Vagina (tissue), 2 donors: Measurements from ENCODE around the gene ANKRD24. TPM values are rescaled to one million over a fixed set of nuclear protein-coding genes. Genes with fewer than 3 reads are reported as not detected.

ENCODE experiments used
- DNase-seq, 2 donors: peaks; one replicate each; pipeline ENCODE4 v3.0.0-alpha.2; 2017; ENCODE audit errors: extremely low spot score in 2 of 2
- H3K27ac ChIP-seq: fragments of 200-600 bp; sonication (generic); one replicate; pipeline ENCODE4 v1.5.1; 2019
- H3K27me3 ChIP-seq: fragments of 200-600 bp; sonication (generic); one replicate; pipeline ENCODE4 v1.5.1; 2019
- H3K36me3 ChIP-seq, 2 donors: fragments of 200-600 bp; sonication (generic); one replicate each; pipeline ENCODE4 v1.5.1; 2017 to 2019
- H3K4me1 ChIP-seq: fragments of 200-600 bp; sonication (generic); one replicate; pipeline ENCODE4 v1.5.1; 2019
- H3K4me3 ChIP-seq, 2 donors: fragments of 200-600 bp; sonication (generic); 1 replicate in 1 of 2; 2 replicates in 1 of 2; pipeline ENCODE4 v1.5.1; 2016 to 2019
- H3K9me3 ChIP-seq: fragments of 200-600 bp; sonication (generic); one replicate; pipeline ENCODE4 v1.5.1; 2019
- POLR2A ChIP-seq, 2 donors: fragments of 450-650 bp; IDR thresholded peaks; one replicate each; pipeline ENCODE4 v1.6.1; 2017; ENCODE audit warnings: antibody characterized with exemption in 2 of 2, mild to moderate bottlenecking in 2 of 2, moderate library complexity in 2 of 2
- POLR2AphosphoS5 ChIP-seq, 2 donors: sonication (generic); formaldehyde crosslinking; IDR thresholded peaks; one replicate each; pipeline ENCODE4 v1.9.0; 2017; ENCODE audit warnings: antibody characterized with exemption in 2 of 2, mild to moderate bottlenecking in 2 of 2, low read depth in 1 of 2; ENCODE audit not compliant: insufficient read depth in 1 of 2
- intact Hi-C: fragments of 100-400 bp; cut with DNase I; formaldehyde crosslinking; loops from one replicate; pipeline ENCODE4 v1.15.1; 2023
- total RNA-seq: library from RNA; depleted of rRNA; stranded (reverse); fragments of >200 nt; gene quantifications from one replicate; pipeline ENCODE4 v1.2.3, GENCODE V29; 2016
- TF ChIP-seq, protein P1 (sequence below), 3 experiments: fragments of 450-650 bp in 2 of 3; fragments of 200-600 bp in 1 of 3; sonication (generic) in 1 of 3; IDR thresholded peaks; one replicate each; pipeline ENCODE4 v1.5.1; 2017 to 2019; ENCODE audit warnings: antibody characterized with exemption in 3 of 3, mild to moderate bottlenecking in 2 of 3, moderate library complexity in 2 of 3

Gene ANKRD24
- total RNA-seq, 1 donor from 2014 or later, result 0.25 TPM

DNA sequence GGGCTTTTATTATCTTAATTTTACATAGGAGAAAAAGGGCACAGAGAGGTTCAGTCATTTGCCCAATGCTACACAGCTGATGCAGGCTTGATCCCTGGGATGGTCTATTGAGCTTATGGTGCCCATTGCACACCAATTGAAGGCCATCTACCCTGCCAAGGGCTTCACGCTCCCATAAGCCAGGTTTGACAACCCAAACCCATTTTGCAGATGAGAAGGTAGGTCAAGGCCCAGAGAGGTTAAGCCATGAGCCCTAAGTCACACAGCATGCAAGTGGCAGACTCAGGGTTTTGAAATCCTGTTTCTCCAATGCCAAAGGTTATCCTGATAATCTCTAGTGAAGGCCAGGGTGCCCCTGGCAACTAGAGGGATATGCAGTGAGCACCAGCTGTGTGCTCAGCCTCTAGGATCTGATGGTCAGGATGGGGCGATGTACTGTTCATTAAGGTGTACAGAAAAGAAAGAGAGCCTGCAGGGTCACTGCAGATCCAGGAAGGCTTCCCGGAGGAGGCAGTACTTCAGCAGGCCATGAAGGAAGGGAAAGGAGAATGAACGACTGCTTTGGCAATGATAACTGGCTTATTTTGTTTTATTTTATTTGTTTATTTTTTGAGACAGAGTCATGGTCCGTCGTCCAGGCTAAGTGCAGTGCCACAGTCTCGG lies 20.9 kb upstream of the ANKRD24 start:
- DNase-seq, result no peak
- Histone ChIP-seq H3K36me3 (no peaks in the 10 kb centered on the region), H3K27me3 (no peaks in the 10 kb centered on the region), H3K4me3 (no peak overlapping the region), H3K27ac (no peak overlapping the region), H3K9me3 (no peaks in the 10 kb centered on the region), H3K4me1 (no peaks in the 10 kb centered on the region)
- TF ChIP-seq POLR2AphosphoS5 (IDR thresholded peaks at IDR 0.05; ENCODE audit: insufficient read depth in 1 of 2, low read depth in 1 of 2) (no peak), POLR2A (IDR thresholded peaks at IDR 0.05) (no peak)
- TF ChIP-seq, protein P1, sequence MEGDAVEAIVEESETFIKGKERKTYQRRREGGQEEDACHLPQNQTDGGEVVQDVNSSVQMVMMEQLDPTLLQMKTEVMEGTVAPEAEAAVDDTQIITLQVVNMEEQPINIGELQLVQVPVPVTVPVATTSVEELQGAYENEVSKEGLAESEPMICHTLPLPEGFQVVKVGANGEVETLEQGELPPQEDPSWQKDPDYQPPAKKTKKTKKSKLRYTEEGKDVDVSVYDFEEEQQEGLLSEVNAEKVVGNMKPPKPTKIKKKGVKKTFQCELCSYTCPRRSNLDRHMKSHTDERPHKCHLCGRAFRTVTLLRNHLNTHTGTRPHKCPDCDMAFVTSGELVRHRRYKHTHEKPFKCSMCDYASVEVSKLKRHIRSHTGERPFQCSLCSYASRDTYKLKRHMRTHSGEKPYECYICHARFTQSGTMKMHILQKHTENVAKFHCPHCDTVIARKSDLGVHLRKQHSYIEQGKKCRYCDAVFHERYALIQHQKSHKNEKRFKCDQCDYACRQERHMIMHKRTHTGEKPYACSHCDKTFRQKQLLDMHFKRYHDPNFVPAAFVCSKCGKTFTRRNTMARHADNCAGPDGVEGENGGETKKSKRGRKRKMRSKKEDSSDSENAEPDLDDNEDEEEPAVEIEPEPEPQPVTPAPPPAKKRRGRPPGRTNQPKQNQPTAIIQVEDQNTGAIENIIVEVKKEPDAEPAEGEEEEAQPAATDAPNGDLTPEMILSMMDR (IDR thresholded peaks at IDR 0.05), result no peak
- intact Hi-C loops, result no loop called here

GRCh38 chr19:4164262-4164661 lies 18.2 kb upstream of the ANKRD24 start:
- H3K9me3 ChIP-seq, result no peaks in the 10 kb centered on the region
- TF ChIP-seq POLR2AphosphoS5 (IDR thresholded peaks at IDR 0.05; ENCODE audit: insufficient read depth in 1 of 2, low read depth in 1 of 2), result no peak
- TF ChIP-seq, protein P1 (IDR thresholded peaks at IDR 0.05), result no peak
- no peak for TF ChIP-seq POLR2A (IDR thresholded peaks at IDR 0.05)
- intact Hi-C loops, result no loop called here
- no peaks in the 10 kb centered on the region for H3K4me1 ChIP-seq
- no peaks in the 10 kb centered on the region for H3K27me3 ChIP-seq
- DNase-seq, result no peak
- no peak overlapping the region for H3K27ac ChIP-seq
- no peak overlapping the region for H3K4me3 ChIP-seq
- H3K36me3 ChIP-seq, result no peaks in the 10 kb centered on the region

- H3K4me3 ChIP-seq, result no peak overlapping the region
- no peaks in the 10 kb centered on the region for H3K9me3 ChIP-seq
- intact Hi-C loops, result no loop called here
- TF ChIP-seq POLR2AphosphoS5 (IDR thresholded peaks at IDR 0.05; ENCODE audit: insufficient read depth in 1 of 2, low read depth in 1 of 2) (no peak), POLR2A (IDR thresholded peaks at IDR 0.05) (no peak)
- TF ChIP-seq, protein P1 (IDR thresholded peaks at IDR 0.05), result no peak
- no peak for DNase-seq
- H3K27ac ChIP-seq, result no peak overlapping the region
- no peaks in the 10 kb centered on the region for H3K4me1 ChIP-seq
- peaks cover 0 to 19% of the 10 kb centered on the region in 2 donors for H3K36me3 ChIP-seq
- H3K27me3 ChIP-seq, result no peaks in the 10 kb centered on the region
These were observed 10.8 kb upstream of the ANKRD24 start for GRCh38 chr19:4171676-4172075.

DNA sequence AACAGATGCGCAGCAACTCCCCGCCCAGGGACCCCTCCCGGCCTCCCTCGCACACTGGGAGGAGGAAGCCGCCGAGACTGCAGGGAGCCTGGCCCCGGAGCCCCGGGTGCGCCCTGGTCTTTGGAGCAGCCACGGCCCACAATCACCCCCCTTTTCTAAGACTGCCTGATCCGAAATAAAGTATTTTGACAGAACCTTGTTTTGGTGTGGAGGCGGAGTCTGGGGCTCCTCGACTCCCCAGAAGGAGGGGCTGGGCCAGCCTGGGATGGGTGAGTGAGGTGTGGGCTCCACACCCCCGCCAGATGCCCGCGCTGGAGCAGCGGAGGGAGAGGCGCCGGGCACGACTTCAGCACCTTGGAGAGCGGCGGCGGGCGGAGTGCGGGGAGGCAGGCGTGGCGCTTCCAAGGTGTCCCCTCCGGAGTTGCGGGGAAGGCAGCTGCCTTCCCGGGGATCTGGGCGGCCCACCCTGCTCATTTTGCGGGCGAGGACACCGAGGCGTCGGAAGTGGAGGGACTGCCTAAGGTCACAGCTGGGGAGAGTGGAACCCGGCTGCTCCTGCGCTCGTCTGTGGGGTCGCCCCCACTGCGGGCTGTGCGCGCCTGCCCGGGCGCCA lies 9.5 kb upstream of the ANKRD24 start:
- Histone ChIP-seq H3K9me3 (no peaks in the 10 kb centered on the region), H3K36me3 (peaks cover 0 to 24% of the 10 kb centered on the region in 2 donors), H3K27me3 (no peaks in the 10 kb centered on the region), H3K27ac (no peak overlapping the region), H3K4me1 (no peaks in the 10 kb centered on the region), H3K4me3 (no peak overlapping the region)
- TF ChIP-seq POLR2AphosphoS5 (IDR thresholded peaks at IDR 0.05; ENCODE audit: insufficient read depth in 1 of 2, low read depth in 1 of 2) (no peak), POLR2A (IDR thresholded peaks at IDR 0.05) (no peak)
- TF ChIP-seq, protein P1 (IDR thresholded peaks at IDR 0.05), result no peak
- no peak for DNase-seq
- intact Hi-C loops, result no loop called here
